GM21423 (cell line): Measurements from ENCODE around the gene SERPINI1.

ENCODE experiments used
- ATAC-seq: cut with Tn5 transposase; IDR thresholded peaks from one replicate; pipeline ENCODE4 v1.9.1; 2021; ENCODE audit warnings: mild to moderate bottlenecking, moderate library complexity; ENCODE audit not compliant: unreplicated experiment

The SERPINI1 gene

DNA sequence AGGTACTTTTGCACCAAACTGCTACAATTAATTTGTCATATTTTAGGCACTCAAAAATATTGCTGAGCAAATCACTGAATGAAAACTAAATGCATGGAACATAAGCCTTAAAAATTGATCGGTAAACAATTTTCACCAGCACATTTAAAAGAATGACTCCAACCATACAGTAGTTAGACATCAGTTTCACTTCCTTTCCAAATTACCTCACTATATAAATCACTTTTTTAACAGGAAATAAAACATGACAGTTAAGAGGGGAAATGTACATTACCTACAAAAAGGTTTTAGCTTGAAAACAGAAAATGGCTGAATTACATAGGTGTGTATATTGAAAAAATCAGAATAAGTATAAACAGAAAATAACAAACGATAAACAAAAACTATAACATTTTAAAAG, 108.4 kb downstream of the SERPINI1 start:
- ATAC-seq: peak; percentile 66

DNA sequence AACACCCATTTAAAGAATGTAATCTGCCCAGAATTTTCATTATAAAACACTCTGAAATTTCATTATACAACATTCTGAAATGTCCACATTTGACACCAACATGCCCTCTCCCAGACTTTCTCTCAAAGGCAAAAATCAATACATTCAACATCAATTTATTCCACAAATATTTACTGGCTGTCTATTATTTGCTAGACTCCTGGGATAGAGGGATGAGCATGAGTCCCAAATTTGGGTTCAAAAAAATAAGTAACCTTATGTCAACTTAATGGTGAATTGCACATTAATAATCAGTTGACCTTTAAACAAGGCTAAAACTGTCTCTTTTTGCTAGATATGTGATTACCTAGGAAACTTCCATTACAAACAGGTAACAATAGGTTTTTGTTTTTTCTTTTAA, 109.0 kb downstream of the SERPINI1 start:
- ATAC-seq: no peak

DNA sequence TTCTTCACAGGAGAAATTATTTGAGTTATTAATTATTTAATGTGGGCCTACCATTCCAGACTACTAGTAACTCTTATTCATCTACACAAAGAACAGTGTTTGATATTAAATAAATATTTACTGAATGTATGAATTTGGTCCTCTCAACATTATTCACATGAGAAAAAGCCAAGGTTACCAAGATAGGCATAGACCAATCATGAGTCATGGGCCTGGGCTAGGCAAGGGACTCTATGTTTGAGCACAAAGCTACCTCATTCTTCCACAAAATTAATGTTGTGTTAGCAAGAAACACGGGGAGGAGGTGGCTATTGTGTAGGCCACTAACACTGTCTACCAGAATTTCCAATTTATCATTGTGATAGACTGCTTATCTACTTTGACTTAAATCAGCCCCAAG, 115.7 kb downstream of the SERPINI1 start:
- ATAC-seq: no peak

DNA sequence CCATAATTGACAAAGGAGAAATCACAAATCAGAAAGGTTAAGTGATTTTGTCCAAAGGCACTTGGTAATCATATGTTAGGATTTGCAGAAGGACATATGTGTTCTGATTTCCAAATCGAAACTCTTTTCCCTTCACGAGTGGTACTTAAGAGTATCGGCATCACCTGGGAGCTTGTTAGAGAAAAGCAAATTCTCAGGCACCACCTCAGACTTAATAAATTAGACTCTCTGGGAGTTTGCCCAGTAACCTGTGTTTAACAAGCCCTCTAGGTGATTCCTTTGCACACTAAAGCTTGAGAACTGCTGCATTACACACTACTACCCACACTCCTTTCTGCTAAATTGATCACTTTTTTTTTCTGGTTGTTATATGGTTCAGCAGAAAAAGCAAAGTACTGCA, 116.2 kb downstream of the SERPINI1 start:
- no peak for ATAC-seq

DNA sequence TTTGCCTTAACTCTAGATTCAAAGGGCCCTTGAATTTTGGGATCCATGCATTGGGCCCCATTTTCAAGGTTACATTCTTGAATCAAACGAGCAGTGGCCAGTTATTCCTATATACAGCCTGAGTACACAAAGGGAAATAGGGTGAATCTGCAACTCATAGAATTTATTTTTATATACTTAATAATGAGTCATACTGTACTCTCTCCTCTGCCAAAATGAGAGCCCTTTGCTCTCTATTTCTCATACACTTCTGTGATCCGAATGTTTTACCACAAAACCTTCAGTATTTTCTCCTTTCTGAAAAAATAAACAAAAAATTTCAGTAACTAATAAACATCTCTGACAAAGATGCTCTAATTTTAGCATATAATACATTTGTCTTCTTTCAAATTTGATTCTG, 116.7 kb downstream of the SERPINI1 start:
- ATAC-seq: no peak

DNA sequence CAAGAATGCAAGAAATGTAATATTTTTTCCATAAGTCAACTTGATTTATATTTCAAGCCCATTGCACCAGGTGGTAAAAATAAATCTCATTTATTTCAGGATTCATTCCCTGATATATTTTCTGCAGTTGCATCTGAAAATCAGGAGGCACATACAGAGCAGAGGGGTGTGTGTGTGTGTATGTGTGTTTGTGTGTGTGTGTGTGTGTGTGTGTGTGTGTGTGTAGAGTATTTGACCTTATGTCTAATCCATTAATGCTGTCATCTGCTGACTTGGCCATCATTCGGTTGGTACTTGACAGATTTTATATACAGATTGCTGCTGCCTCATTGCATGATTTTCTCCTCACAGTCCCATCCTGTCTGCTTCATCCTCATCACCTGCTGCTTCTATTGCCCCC, 118.5 kb downstream of the SERPINI1 start:
- ATAC-seq: no peak

DNA sequence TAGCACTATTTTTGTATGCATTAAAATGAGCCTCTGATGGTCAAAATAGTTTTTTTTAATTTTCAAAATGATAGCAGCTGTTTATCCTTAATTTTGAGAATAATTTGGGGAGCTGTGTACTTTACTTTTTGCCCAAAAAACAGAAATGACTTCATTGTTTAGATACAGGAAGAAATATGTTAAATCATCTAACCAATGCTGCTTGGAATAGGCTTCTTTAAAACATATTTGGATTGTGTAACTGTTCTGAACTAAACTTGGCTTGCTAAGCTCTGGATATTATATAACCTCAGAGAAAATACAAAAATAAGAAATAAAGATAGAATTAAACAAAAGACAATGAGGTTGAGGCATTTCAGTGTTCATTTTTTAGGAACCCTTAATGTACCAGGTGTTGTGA, 119.3 kb downstream of the SERPINI1 start:
- ATAC-seq: no peak

DNA sequence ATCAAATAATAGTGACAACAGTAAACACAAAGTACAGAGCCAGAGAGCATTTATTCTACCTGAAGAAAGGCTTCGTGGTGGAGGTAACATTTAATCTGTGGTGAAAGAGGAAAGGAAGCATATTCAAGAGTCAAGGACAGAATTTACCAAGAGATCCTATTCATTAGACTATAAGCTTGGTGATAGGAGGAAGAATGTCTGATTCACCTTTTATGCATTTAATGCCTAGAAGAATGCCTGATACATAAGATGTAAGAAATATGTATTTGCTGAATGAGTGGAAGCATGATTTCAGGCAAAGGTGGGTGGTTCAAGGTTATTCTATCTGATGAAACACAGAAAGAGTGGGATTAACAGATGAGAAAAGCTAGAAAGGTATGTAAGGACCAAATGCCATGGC, 119.8 kb downstream of the SERPINI1 start:
- no peak for ATAC-seq

DNA sequence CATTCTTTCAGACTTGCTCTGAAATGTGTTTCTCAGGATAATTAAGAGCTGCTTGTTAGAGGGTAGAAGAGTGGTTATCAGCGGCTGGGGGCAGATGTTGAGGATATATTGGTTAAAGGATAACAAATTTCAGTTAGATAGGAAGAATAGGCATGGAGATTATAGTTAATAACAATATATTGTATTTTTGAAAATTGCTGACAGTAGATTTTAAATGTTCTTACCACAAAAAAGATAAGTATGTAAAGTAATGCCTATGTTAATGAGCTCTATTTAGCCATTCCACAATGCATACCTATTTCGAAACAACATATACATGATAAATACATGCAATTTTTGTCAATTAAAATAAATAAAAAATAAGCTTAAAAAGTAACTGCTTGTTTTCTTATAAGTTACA, 123.3 kb downstream of the SERPINI1 start:
- ATAC-seq: no peak

DNA sequence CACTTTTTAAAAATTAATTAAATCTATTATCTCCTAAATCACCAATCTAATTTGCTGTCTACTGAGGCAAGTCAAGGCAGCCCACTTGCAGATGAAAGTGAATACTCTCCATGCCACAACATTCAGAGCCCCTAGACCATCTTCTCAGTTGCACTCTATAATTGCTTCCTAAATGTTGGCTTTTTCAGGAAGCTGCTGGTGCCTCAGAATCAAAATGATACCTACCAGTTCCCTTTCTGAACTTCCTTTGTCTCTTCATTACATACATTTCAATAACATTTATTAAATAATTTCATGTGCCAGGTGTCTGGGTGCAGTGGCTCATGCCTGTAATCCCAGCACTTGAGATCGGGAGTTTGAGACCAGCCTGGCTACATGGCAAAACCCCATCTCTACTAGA, 124.1 kb downstream of the SERPINI1 start:
- no peak for ATAC-seq

DNA sequence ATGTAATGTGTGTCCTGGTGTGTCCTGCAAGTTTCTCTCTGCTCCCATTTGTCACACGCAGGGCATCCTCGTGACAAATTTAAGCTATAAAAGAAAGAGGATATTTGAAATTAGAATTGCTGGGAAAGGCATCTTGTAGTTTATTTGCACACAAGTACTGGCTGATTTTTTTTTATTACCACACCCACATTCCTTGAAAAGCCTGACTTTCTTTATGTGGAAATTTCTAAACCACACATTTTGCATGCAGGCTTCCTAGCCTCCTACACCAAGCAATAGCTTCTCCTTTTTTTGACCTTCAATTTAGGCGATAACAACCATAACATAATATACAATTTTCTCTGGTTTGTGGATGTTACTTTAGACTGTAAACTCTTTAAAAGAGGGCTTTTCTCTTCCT, 126.1 kb downstream of the SERPINI1 start:
- ATAC-seq: no peak

DNA sequence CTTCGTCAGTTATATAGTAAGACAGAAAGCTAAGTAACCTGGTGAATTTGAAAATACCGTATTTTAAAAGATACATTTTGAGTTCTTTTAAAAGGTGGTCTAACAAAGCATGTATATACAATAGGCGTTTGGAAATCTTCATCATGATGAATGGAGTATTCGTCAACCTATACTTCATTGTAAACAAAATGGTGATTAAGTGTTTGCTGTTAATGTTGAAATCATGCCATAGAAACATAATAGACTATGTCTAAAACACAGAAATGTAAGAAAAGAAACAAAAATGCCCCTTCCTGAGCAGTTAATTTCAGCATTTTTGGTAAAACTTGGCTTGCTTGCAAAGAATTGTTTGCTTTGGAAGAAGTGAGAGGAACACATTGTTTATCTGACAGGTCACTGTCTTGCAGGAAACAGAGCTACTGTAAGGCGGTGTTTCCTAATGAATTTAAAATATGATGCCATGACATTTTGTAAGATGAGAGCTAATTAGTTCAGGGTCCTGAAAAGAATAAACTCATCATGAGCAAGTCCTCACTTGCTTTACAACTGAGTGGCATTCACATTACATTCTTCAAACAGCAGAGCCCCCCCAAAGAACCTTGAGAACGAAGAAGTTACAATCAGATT, 126.7 kb downstream of the SERPINI1 start:
- no peak for ATAC-seq

DNA sequence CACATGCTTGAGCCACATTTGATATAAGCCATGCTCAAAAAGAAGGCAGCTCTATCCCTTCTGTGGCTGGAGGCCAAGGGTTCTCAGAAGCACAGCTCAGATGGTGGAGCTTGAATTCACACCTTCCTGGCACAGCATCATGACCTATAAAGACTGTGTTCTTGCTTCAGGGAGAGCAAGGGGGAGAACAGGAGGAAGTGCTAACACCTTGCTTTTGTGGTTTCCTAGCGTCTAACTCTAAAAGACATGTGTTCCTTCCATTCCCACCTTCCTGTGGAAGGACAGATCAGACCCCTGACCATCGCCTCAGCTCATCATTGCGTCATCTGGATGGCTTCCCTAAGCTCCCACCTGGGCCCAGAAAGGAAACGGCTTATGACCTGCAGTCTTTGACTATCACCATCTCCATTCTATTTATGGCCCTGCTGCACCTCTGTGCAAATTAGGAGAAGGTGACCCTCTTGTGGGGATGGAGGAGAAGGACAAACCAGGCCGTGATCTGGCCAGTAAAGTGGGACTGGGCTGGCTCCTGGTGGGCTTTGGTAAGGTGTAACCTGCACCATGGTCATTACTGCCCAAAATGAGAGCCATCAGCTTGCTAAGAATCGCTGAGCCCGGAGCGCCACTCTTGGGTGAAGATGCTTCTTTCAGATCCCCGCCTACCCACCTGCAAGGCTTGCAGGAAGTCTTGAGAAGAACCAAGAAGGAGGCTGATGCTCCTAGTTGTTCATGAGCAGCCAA, 128.5 kb downstream of the SERPINI1 start:
- ATAC-seq: no peak

DNA sequence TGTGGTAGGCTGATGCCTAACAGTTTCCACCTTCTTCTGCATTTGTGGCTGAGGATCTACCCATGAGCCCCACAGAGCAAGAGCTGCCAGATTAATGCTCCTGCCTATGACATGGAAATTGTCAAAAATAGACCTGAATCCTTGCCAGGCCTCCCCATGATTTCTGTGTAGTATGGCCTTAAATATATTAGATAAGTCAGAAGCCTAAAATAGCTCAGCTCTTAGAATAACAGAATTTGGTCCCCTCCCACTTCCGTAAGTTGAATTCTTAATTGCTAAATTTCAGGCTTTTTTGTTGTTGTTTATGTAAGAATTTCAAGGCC, 129.0 kb downstream of the SERPINI1 start:
- ATAC-seq: no peak

DNA sequence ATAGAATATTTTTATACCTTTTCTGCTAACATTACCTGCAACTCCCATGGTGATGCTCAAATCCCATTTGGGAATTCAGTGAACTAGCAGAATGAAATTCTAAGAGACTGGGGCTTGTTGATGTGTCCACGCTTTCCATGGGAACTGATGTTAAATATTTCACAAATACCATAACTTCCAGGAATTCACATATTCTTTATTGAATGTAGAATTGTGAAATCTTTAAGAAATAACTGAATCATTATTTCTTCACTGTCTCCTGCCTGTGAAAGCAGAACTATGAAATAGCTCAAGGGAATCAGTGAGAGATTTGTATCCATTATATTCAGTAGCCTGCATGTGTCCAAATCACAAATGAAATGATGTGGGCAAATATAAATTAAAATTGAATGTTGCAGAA, 130.8 kb downstream of the SERPINI1 start:
- no peak for ATAC-seq

DNA sequence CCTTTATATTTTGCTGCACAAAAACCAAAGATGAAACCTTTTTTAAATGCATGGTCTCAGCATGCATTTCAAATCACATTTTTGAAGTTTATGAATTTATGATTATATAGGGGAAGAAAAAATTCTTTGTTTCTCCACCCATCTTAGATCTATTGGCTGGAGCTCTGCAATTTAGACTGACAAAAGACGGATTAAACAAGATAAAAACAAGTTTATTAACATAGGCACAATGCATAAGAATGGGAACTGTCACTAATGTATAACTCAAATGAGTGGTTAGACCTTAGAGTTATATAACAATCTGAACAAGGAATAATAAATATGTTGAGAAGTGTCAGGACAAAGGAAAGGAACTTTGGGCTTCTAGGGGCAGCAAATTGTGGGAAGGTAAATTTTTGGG, 132.5 kb downstream of the SERPINI1 start:
- no peak for ATAC-seq

DNA sequence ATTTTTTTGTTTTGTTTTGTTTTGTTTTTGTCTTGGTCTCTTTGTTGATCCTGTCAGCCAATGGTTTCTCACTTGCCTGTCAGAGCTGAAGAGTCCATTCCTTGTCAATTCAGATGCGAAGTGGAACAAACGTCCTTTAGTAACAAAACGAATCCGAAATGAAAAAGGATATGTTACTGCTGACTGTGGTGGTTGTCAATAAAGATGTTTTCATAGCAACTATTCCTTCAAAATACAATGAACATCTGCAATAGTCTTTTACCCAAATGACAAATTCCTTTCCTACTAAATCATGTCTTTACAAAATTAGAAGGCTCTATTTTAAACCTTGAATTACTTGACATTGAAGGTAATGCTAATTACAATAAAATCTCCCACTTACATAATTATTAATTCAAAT, 134.7 kb downstream of the SERPINI1 start:
- ATAC-seq: no peak

DNA sequence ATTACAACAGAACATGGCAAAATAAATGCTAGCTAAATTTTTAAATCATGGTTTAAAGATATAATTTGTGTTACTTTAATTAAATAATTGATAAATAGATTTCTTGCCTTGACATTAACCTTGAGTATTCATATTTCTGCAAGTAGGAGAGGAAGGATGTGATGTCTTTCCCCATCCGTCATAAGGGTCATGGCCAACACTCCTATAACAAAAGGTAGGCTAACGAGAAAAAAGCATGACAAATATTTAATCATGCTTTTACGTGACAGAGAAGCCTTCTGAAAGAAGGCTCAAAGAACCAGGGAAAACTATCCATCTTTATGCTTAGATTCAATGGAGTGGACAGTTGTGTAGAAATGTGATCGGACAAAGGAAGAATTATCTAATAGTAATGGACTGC, 135.2 kb downstream of the SERPINI1 start:
- no peak for ATAC-seq

DNA sequence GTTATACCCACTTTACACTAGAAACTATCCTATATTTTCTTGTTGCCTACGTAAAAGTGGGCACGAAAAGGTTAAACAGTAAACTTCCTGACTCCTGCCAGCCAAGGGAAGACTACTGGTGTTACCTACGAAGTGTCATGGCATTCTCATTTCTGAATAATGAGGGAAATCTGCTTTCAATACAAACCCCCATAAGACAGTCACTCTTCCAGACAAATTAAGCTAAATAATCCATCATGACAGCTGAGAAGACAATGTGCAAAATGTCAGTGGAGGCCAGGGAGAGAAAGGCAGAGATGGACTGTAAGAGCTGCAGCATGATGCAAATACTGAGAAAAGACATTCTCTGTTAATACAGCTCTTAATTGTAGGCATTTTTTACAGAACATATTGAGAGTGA, 136.5 kb downstream of the SERPINI1 start:
- no peak for ATAC-seq

DNA sequence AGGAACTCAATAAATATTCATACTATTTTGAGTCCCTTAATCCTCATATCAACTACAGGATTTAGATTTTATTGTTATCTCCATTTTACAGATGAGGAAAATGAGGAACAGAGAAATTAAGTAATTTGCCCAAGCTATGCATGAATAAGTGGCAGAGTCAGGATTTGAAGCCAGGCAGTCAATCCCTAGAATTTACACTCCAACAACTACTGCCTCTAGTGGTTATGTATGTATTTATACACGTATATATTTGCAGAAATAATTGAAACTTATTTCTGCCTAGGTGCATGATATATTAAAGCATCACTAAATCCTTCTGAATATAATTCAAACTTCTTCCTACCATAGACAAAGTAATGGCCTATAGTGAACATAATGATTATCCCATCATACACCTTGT, 137.4 kb downstream of the SERPINI1 start:
- no peak for ATAC-seq

DNA sequence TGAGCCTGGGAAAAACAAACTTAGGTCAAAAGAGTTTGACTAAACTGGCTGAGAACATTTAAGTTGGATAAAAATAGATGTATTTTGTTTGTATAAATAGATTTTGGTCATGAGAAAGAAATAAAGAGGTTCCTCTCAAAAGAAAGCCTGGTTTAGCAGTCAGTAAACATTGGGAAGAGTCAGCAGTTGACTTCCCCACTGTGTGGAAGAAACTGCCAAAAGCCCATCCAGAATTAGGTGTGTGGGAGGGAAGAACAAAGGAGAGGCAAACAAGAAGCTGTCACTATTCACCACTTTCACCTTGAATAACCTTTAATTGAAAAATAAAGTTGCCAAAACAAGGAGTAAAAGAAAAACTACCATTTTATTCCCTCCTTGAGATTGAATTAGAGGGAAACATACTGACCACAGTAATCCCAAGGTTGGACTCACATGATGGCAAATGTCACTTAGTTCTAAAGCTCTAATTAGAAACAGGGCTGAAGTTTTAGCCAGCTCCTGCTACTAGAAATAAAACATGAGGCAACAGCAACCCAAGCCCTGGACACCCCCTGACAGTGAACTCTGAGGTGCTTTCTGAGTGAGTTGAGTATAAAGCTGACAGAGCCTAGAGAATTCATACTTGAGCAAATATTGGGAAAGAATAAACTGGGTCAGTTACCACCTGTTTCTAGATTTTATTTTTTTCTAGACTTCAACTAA, 139.3 kb downstream of the SERPINI1 start:
- no peak for ATAC-seq
